ENCODE data around the gene MEAF6. TPM values are rescaled to one million over a fixed set of nuclear protein-coding genes. Genes with fewer than 3 reads are reported as not detected.

The MEAF6 gene
- total RNA-seq, 1 experiment from 2014 or later, result 38.3 TPM

DNA sequence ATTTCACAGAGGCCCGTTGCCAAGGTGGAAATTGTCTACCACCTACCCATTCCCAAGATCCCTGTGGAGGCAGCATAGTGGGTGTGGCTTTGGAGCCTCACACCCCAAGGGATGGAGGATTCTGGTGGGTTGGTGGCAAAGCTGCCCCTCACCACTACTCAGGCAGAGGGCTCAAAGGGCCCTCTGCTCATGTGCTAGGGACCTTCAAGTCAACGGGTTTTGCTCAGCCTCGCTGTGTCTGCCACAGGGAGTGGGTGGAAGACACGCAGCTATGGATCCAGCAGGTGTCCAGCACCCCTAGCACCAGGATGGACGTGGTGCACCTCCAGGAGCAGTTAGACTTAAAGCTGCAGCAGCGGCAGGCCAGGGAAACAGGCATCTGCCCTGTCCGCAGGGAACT lies 44.5 kb upstream of the MEAF6 start:
- CTCF ChIA-PET, result no interaction called here
- no peak overlapping the region for H3K27ac Mint-ChIP-seq (ENCODE audit: unreplicated experiment)
- no TSS peak for BruUV-seq (replicated peaks)
- H3K4me3 ChIP-seq (ENCODE audit: low read depth, low read length), result no peak overlapping the region
- H3K9me3 Mint-ChIP-seq (ENCODE audit: unreplicated experiment), result no peaks in the 10 kb centered on the region
- intact Hi-C loops (cut with micrococcal nuclease; ENCODE audit: unreplicated experiment), result no loop called here
- no peaks in the 10 kb centered on the region for H3K27me3 ChIP-seq (replicated peaks; ENCODE audit: control insufficient read depth, insufficient read depth, low read length)
- POLR2A ChIA-PET, result no interaction called here
- H3K4me1 Mint-ChIP-seq (ENCODE audit: low read depth, unreplicated experiment), result peaks cover 11% of the 10 kb centered on the region
- no peak for DNase-seq
- H3K9me3 ChIP-seq, result no peaks in the 10 kb centered on the region
- no peak overlapping the region for H3K4me3 Mint-ChIP-seq (ENCODE audit: unreplicated experiment)
- TF ChIP-seq, protein P1, sequence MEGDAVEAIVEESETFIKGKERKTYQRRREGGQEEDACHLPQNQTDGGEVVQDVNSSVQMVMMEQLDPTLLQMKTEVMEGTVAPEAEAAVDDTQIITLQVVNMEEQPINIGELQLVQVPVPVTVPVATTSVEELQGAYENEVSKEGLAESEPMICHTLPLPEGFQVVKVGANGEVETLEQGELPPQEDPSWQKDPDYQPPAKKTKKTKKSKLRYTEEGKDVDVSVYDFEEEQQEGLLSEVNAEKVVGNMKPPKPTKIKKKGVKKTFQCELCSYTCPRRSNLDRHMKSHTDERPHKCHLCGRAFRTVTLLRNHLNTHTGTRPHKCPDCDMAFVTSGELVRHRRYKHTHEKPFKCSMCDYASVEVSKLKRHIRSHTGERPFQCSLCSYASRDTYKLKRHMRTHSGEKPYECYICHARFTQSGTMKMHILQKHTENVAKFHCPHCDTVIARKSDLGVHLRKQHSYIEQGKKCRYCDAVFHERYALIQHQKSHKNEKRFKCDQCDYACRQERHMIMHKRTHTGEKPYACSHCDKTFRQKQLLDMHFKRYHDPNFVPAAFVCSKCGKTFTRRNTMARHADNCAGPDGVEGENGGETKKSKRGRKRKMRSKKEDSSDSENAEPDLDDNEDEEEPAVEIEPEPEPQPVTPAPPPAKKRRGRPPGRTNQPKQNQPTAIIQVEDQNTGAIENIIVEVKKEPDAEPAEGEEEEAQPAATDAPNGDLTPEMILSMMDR (IDR thresholded peaks at IDR 0.05; ENCODE audit: insufficient read depth in 1 of 2, low read depth in 1 of 2, low read length in 1 of 2, severe bottlenecking in 1 of 2, unreplicated experiment in 1 of 2), result no peak
- H3K36me3 ChIP-seq (ENCODE audit: control insufficient read depth, insufficient read depth, low read length), result no peaks in the 10 kb centered on the region
- peaks cover 17% of the 10 kb centered on the region for H3K4me1 ChIP-seq
- H3K27me3 Mint-ChIP-seq (ENCODE audit: insufficient read depth, unreplicated experiment), result no peaks in the 10 kb centered on the region
- H3K36me3 Mint-ChIP-seq (ENCODE audit: insufficient read depth, unreplicated experiment), result peaks cover 12% of the 10 kb centered on the region

DNA sequence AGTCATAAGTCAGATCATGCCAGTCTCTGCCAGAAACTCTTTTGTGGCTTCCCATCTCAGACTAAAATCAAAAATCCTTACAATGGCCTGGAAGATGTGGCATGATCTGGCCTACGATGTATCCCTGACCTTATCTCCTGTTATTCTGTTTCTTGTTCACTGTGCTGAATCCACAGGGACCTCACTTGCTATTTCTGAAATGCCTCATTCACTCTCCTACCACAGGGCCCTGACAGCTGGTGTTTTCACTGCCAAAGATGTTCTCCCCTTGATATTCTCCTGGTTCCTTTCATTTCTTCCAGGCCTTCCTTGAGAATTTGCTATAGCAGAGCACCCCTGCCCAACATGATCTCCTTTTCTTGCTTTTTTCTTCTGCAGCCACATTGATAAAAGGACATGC lies 43.8 kb upstream of the MEAF6 start:
- DNase-seq, result no peak
- H3K9me3 ChIP-seq, result no peaks in the 10 kb centered on the region
- no peak overlapping the region for H3K4me3 ChIP-seq (ENCODE audit: low read depth, low read length)
- ChIA-PET POLR2A (no interaction called here), CTCF (no interaction called here)
- Mint-ChIP-seq H3K36me3 (ENCODE audit: insufficient read depth, unreplicated experiment) (peaks cover 15% of the 10 kb centered on the region), H3K27ac (ENCODE audit: unreplicated experiment) (no peak overlapping the region), H3K4me3 (ENCODE audit: unreplicated experiment) (no peak overlapping the region), H3K9me3 (ENCODE audit: unreplicated experiment) (no peaks in the 10 kb centered on the region), H3K4me1 (ENCODE audit: low read depth, unreplicated experiment) (peaks cover 11% of the 10 kb centered on the region), H3K27me3 (ENCODE audit: insufficient read depth, unreplicated experiment) (no peaks in the 10 kb centered on the region)
- H3K27me3 ChIP-seq (replicated peaks; ENCODE audit: control insufficient read depth, insufficient read depth, low read length), result no peaks in the 10 kb centered on the region
- peaks cover 17% of the 10 kb centered on the region for H3K4me1 ChIP-seq
- H3K36me3 ChIP-seq (ENCODE audit: control insufficient read depth, insufficient read depth, low read length), result no peaks in the 10 kb centered on the region
- TF ChIP-seq, protein P1 (IDR thresholded peaks at IDR 0.05; ENCODE audit: insufficient read depth in 1 of 2, low read depth in 1 of 2, low read length in 1 of 2, severe bottlenecking in 1 of 2, unreplicated experiment in 1 of 2), result no peak
- intact Hi-C loops (cut with micrococcal nuclease; ENCODE audit: unreplicated experiment), result no loop called here
- no TSS peak for BruUV-seq (replicated peaks)

DNA sequence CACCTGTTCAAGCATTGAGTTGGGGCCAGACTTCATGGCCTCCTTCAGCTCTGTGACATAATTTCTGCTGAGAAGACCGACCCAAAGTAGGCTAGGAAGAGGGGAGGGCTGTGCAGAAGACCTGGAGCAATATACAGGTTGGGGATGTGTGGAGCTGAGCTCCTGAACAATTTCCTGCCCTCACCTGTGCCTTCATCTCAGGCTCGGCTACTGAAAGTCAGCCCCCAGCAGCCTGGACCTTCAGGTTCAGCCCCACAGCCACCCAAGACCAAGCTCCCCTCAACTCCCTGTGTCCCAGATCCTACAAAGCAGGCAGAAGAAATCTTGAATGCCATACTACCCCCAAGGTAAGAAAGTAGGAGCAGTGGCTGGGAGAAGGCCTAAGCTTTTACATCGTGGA lies 42.8 kb upstream of the MEAF6 start:
- H3K9me3 ChIP-seq, result no peaks in the 10 kb centered on the region
- Mint-ChIP-seq H3K4me1 (ENCODE audit: low read depth, unreplicated experiment) (peaks cover 20% of the 10 kb centered on the region), H3K36me3 (ENCODE audit: insufficient read depth, unreplicated experiment) (peaks cover 22% of the 10 kb centered on the region), H3K9me3 (ENCODE audit: unreplicated experiment) (no peaks in the 10 kb centered on the region), H3K27me3 (ENCODE audit: insufficient read depth, unreplicated experiment) (no peaks in the 10 kb centered on the region), H3K27ac (ENCODE audit: unreplicated experiment) (no peak overlapping the region), H3K4me3 (ENCODE audit: unreplicated experiment) (no peak overlapping the region)
- no peaks in the 10 kb centered on the region for H3K36me3 ChIP-seq (ENCODE audit: control insufficient read depth, insufficient read depth, low read length)
- DNase-seq, result no peak
- ChIA-PET CTCF (no interaction called here), POLR2A (no interaction called here)
- H3K27me3 ChIP-seq (replicated peaks; ENCODE audit: control insufficient read depth, insufficient read depth, low read length), result no peaks in the 10 kb centered on the region
- no TSS peak for BruUV-seq (replicated peaks)
- no peak overlapping the region for H3K4me3 ChIP-seq (ENCODE audit: low read depth, low read length)
- TF ChIP-seq, protein P1 (IDR thresholded peaks at IDR 0.05; ENCODE audit: insufficient read depth in 1 of 2, low read depth in 1 of 2, low read length in 1 of 2, severe bottlenecking in 1 of 2, unreplicated experiment in 1 of 2), result no peak
- H3K4me1 ChIP-seq, result peaks cover 20% of the 10 kb centered on the region
- intact Hi-C loops (cut with micrococcal nuclease; ENCODE audit: unreplicated experiment), result no loop called here

Measured in Caco-2 (cell line).